WTC11 (cell line): ENCODE data around the gene EVC. TPM values are rescaled to one million over a fixed set of nuclear protein-coding genes. Genes with fewer than 3 reads are reported as not detected.

Experiments used
- ATAC-seq: fragments of 200-7000 bp; cut with Tn5 transposase; 2 replicates; pipeline ENCODE4 v1.10.0; 2021; ENCODE audit warnings: mild to moderate bottlenecking, moderate library complexity
- CTCF ChIA-PET: fragments of 300-600 bp; sonication (Branson Sonifier 250); formaldehyde crosslinking; loops from one replicate; lab custom pipeline; 2021; ENCODE audit warnings: antibody characterized with exemption; lab: Charles Lee
- POLR2A ChIA-PET: fragments of 350-600 bp; sonication (Branson Sonifier 250); formaldehyde crosslinking; loops from one replicate; lab custom pipeline; 2021; ENCODE audit warnings: antibody characterized with exemption; lab: Charles Lee
- DNase-seq: peaks from one replicate; pipeline ENCODE4 v3.0.0; 2021; ENCODE audit warnings: low spot score
- H3K27ac Mint-ChIP-seq: 2 replicates; pipeline ENCODE4 v1.8.0; 2021; ENCODE audit warnings: mixed read lengths
- H3K27me3 Mint-ChIP-seq: 2 replicates; pipeline ENCODE4 v1.8.0; 2021; ENCODE audit warnings: low read depth, mild to moderate bottlenecking, moderate library complexity, mixed read lengths
- H3K36me3 Mint-ChIP-seq: 2 replicates; pipeline ENCODE4 v1.8.0; 2021; ENCODE audit warnings: mixed read lengths
- H3K4me1 Mint-ChIP-seq: 2 replicates; pipeline ENCODE4 v1.8.0; 2022; ENCODE audit warnings: mixed read lengths
- H3K4me3 Mint-ChIP-seq: 2 replicates; pipeline ENCODE4 v1.8.0; 2021; ENCODE audit warnings: mild to moderate bottlenecking, moderate library complexity, mixed read lengths
- H3K9me3 Mint-ChIP-seq: 2 replicates; pipeline ENCODE4 v1.8.0; 2021; ENCODE audit warnings: mixed read lengths
- ELF4 ChIP-seq: sonication (generic); formaldehyde crosslinking; IDR thresholded peaks from 2 replicates; pipeline ENCODE4 v1.8.1; 2022; ENCODE audit warnings: low read depth, mild to moderate bottlenecking, moderate library complexity, missing genetic modification reagents
- ESRRA ChIP-seq: sonication (generic); formaldehyde crosslinking; IDR thresholded peaks from 2 replicates; pipeline ENCODE4 v1.8.1; 2022; ENCODE audit warnings: mild to moderate bottlenecking, missing genetic modification reagents, borderline replicate concordance
- FOXP1 ChIP-seq: sonication (generic); formaldehyde crosslinking; IDR thresholded peaks from 2 replicates; pipeline ENCODE4 v1.8.0; 2022; ENCODE audit warnings: missing genetic modification reagents, mild to moderate bottlenecking, moderate library complexity, borderline replicate concordance
- GABPB1 ChIP-seq: sonication (generic); formaldehyde crosslinking; IDR thresholded peaks from 2 replicates; pipeline ENCODE4 v1.8.1; 2023; ENCODE audit warnings: mild to moderate bottlenecking, missing genetic modification reagents
- KAT7 ChIP-seq: sonication (generic); formaldehyde crosslinking; IDR thresholded peaks from 2 replicates; pipeline ENCODE4 v1.8.1; 2023; ENCODE audit warnings: missing genetic modification reagents, mild to moderate bottlenecking, borderline replicate concordance
- MXD4 ChIP-seq: fragments of 250-450 bp; sonication (Bioruptor Pico); IDR thresholded peaks from 2 replicates; pipeline ENCODE4 v1.8.0; 2021; ENCODE audit warnings: mild to moderate bottlenecking, moderate library complexity, borderline replicate concordance
- NFYB ChIP-seq: sonication (generic); formaldehyde crosslinking; conservative IDR thresholded peaks from 2 replicates; pipeline ENCODE4 v1.8.0; 2022; ENCODE audit warnings: low read depth, missing genetic modification reagents
- SMAD4 ChIP-seq: sonication (generic); formaldehyde crosslinking; IDR thresholded peaks from 2 replicates; pipeline ENCODE4 v1.8.0; 2022; ENCODE audit warnings: mild to moderate bottlenecking, missing genetic modification reagents
- TCF7 ChIP-seq: sonication (generic); formaldehyde crosslinking; IDR thresholded peaks from 2 replicates; pipeline ENCODE4 v1.8.0; 2022; ENCODE audit warnings: mild to moderate bottlenecking, low read depth, missing genetic modification reagents, moderate library complexity
- ZNF232 ChIP-seq: sonication (generic); formaldehyde crosslinking; IDR thresholded peaks from 2 replicates; pipeline ENCODE4 v1.8.0; 2022; ENCODE audit warnings: mild to moderate bottlenecking, missing genetic modification reagents
- ZNF317 ChIP-seq: sonication (generic); formaldehyde crosslinking; IDR thresholded peaks from 2 replicates; pipeline ENCODE4 v1.8.1; 2023; ENCODE audit warnings: low read depth, mild to moderate bottlenecking, moderate library complexity, missing genetic modification reagents, borderline replicate concordance
- ZNF396 ChIP-seq: fragments of 250-450 bp; sonication (Bioruptor Pico); IDR thresholded peaks from 2 replicates; pipeline ENCODE4 v1.8.0; 2021; ENCODE audit warnings: mild to moderate bottlenecking, moderate library complexity, borderline replicate concordance
- ZNF416 ChIP-seq: fragments of 250-450 bp; sonication (Bioruptor Pico); IDR thresholded peaks from 2 replicates; pipeline ENCODE4 v1.9.0; 2021; ENCODE audit warnings: mild to moderate bottlenecking, inconsistent platforms
- ZNF423 ChIP-seq: fragments of 250-450 bp; sonication (Bioruptor Pico); IDR thresholded peaks from 2 replicates; pipeline ENCODE4 v2.1.2; 2022; ENCODE audit warnings: mild to moderate bottlenecking, moderate library complexity
- total RNA-seq: library from RNA; stranded (reverse); gene quantifications from 3 replicates; pipeline ENCODE4 v1.2.3, GENCODE V29; 2021
- TF ChIP-seq, protein P1 (sequence below): sonication (generic); formaldehyde crosslinking; IDR thresholded peaks from 2 replicates; pipeline ENCODE4 v1.8.0; 2022; ENCODE audit warnings: mild to moderate bottlenecking, missing genetic modification reagents
- TF ChIP-seq, protein P2 (sequence below): fragments of 250-450 bp; sonication (Bioruptor Pico); IDR thresholded peaks from 2 replicates; pipeline ENCODE4 v1.9.0; 2021; ENCODE audit warnings: mild to moderate bottlenecking
- TF ChIP-seq, protein P3 (sequence below): fragments of 250-450 bp; sonication (Bioruptor Pico); IDR thresholded peaks from 2 replicates; pipeline ENCODE4 v1.8.0; 2021; ENCODE audit warnings: mild to moderate bottlenecking
- TF ChIP-seq, protein P4 (sequence below): fragments of 250-450 bp; sonication (Bioruptor Pico); conservative IDR thresholded peaks from 2 replicates; pipeline ENCODE4 v1.9.0; 2021; ENCODE audit warnings: mild to moderate bottlenecking
- TF ChIP-seq, protein P5 (sequence below): sonication (generic); formaldehyde crosslinking; IDR thresholded peaks from 2 replicates; pipeline ENCODE4 v1.8.1; 2022; ENCODE audit warnings: low read depth, mild to moderate bottlenecking, moderate library complexity, missing genetic modification reagents, borderline replicate concordance
- TF ChIP-seq, protein P6 (sequence below): sonication (generic); formaldehyde crosslinking; IDR thresholded peaks from 2 replicates; pipeline ENCODE4 v1.8.1; 2023; ENCODE audit warnings: mild to moderate bottlenecking, missing genetic modification reagents, borderline replicate concordance
- TF ChIP-seq, protein P7 (sequence below): sonication (generic); formaldehyde crosslinking; IDR thresholded peaks from 2 replicates; pipeline ENCODE4 v1.8.0; 2022; ENCODE audit warnings: mild to moderate bottlenecking, missing genetic modification reagents

The EVC gene
- total RNA-seq, 1 experiment from 2014 or later, result 12.5 TPM

DNA sequence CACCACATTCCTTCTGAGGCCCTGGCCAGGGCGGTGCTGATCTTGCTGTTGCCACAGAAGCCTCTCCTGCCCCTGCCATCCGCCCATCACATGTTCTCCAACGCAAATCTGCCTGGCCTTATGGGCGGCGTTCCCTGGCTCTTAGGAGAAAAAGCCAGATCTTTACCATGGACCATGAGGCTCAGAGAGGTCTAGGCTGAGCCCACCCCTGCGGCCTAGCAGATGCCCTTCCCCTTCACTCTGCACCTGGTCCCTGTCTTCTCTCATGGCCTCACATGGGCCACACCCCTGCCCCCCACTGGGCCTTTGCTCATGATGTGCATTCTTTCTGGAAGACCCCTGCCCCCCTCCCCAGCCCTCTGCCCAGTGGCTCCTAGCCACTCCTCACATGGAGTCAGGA is 103.4 kb downstream of the EVC start:
- ChIA-PET POLR2A (no interaction called here), CTCF (no interaction called here)
- no peaks in the 10 kb centered on the region for H3K9me3 Mint-ChIP-seq
- DNase-seq (no peak), ATAC-seq (no peak)
- H3K27ac Mint-ChIP-seq, result no peak overlapping the region
- H3K27me3 Mint-ChIP-seq, result no peaks in the 10 kb centered on the region
- TF ChIP-seq NFYB (CRISPR knock-in tag) (no peak), ZNF416 (CRISPR knock-in tag) (no peak), ZNF396 (no peak), GABPB1 (CRISPR knock-in tag) (no peak), SMAD4 (no peak), MXD4 (CRISPR knock-in tag) (no peak)
- TF ChIP-seq, protein P1, sequence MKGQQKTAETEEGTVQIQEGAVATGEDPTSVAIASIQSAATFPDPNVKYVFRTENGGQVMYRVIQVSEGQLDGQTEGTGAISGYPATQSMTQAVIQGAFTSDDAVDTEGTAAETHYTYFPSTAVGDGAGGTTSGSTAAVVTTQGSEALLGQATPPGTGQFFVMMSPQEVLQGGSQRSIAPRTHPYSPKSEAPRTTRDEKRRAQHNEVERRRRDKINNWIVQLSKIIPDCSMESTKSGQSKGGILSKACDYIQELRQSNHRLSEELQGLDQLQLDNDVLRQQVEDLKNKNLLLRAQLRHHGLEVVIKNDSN (CRISPR knock-in tag), result no peak
- TF ChIP-seq, protein P2, sequence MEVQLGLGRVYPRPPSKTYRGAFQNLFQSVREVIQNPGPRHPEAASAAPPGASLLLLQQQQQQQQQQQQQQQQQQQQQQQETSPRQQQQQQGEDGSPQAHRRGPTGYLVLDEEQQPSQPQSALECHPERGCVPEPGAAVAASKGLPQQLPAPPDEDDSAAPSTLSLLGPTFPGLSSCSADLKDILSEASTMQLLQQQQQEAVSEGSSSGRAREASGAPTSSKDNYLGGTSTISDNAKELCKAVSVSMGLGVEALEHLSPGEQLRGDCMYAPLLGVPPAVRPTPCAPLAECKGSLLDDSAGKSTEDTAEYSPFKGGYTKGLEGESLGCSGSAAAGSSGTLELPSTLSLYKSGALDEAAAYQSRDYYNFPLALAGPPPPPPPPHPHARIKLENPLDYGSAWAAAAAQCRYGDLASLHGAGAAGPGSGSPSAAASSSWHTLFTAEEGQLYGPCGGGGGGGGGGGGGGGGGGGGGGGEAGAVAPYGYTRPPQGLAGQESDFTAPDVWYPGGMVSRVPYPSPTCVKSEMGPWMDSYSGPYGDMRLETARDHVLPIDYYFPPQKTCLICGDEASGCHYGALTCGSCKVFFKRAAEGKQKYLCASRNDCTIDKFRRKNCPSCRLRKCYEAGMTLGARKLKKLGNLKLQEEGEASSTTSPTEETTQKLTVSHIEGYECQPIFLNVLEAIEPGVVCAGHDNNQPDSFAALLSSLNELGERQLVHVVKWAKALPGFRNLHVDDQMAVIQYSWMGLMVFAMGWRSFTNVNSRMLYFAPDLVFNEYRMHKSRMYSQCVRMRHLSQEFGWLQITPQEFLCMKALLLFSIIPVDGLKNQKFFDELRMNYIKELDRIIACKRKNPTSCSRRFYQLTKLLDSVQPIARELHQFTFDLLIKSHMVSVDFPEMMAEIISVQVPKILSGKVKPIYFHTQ (CRISPR knock-in tag), result no peak
- TF ChIP-seq, protein P3, sequence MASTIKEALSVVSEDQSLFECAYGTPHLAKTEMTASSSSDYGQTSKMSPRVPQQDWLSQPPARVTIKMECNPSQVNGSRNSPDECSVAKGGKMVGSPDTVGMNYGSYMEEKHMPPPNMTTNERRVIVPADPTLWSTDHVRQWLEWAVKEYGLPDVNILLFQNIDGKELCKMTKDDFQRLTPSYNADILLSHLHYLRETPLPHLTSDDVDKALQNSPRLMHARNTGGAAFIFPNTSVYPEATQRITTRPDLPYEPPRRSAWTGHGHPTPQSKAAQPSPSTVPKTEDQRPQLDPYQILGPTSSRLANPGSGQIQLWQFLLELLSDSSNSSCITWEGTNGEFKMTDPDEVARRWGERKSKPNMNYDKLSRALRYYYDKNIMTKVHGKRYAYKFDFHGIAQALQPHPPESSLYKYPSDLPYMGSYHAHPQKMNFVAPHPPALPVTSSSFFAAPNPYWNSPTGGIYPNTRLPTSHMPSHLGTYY (CRISPR knock-in tag), result no peak
- H3K4me1 Mint-ChIP-seq, result 0 out of 2 replicates have a peak, but pooled peaks cover 6% of the 10 kb centered on the region
- H3K4me3 Mint-ChIP-seq, result no peak overlapping the region
- peaks cover 51% of the 10 kb centered on the region for H3K36me3 Mint-ChIP-seq

DNA sequence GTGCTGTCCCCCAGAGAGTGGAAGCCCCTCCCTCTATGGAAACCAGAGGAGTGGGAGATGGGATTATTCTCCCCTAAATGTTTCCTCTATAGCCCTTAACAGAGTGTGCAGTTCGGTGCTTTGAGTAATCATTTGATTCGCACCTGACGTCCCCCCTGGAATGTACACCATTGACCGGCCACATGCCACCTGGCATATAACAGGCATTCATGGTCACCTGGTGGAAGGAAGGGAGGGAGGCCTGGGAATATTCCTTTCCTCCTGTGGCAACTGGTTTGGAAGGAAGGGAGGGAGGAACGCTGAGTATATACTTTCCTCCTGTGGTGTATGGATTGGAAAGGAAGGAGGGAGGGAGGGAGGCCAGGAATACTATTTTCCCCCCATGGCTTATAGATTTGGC is 104.6 kb downstream of the EVC start:
- Mint-ChIP-seq H3K27ac (no peak overlapping the region), H3K27me3 (no peaks in the 10 kb centered on the region), H3K9me3 (no peaks in the 10 kb centered on the region), H3K4me3 (no peak overlapping the region), H3K4me1 (0 out of 2 replicates have a peak, but pooled peaks cover 6% of the 10 kb centered on the region), H3K36me3 (peaks cover 50% of the 10 kb centered on the region)
- ChIA-PET CTCF (no interaction called here), POLR2A (no interaction called here)
- ATAC-seq (no peak), DNase-seq (no peak)
- TF ChIP-seq ZNF232 (CRISPR knock-in tag) (no peak), FOXP1 (CRISPR knock-in tag) (no peak), ZNF423 (no peak), TCF7 (CRISPR knock-in tag) (no peak), ZNF317 (no peak), KAT7 (no peak), ESRRA (CRISPR knock-in tag) (no peak), ELF4 (CRISPR knock-in tag) (no peak)
- TF ChIP-seq, protein P4, sequence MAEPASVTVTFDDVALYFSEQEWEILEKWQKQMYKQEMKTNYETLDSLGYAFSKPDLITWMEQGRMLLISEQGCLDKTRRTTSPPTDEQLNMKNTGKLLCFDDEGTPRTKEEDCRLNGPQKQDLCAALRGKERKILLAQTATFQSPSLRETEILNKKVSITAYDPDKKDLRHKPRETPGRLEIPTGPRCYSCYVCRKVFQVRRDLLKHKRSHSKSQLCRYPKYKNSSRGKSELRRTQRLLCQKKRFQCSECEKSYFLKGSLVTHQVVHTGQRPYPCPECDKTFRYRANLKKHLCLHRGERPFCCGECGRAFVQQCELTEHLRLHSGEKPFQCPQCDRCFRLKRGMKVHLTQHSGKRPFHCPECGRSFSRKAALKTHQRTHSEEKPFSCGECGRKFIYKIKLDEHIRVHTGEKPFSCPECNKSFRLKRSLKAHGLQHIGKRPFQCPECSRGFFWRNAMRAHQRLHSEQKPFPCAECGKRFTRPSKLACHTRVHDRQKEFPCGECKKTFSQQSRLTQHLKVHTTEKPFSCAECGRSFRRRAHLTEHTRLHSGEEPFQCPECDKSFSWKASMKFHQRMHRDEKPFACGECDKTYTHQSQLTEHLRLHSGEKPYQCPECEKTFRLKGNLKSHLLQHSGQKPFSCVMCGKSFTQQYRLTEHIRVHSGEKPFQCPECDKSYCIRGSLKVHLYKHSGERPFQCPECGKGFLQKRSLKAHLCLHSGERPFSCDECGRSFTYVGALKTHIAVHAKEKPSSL (CRISPR knock-in tag), result no peak
- TF ChIP-seq, protein P5, sequence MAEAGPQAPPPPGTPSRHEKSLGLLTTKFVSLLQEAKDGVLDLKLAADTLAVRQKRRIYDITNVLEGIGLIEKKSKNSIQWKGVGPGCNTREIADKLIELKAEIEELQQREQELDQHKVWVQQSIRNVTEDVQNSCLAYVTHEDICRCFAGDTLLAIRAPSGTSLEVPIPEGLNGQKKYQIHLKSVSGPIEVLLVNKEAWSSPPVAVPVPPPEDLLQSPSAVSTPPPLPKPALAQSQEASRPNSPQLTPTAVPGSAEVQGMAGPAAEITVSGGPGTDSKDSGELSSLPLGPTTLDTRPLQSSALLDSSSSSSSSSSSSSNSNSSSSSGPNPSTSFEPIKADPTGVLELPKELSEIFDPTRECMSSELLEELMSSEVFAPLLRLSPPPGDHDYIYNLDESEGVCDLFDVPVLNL (CRISPR knock-in tag), result no peak
- TF ChIP-seq, protein P6, sequence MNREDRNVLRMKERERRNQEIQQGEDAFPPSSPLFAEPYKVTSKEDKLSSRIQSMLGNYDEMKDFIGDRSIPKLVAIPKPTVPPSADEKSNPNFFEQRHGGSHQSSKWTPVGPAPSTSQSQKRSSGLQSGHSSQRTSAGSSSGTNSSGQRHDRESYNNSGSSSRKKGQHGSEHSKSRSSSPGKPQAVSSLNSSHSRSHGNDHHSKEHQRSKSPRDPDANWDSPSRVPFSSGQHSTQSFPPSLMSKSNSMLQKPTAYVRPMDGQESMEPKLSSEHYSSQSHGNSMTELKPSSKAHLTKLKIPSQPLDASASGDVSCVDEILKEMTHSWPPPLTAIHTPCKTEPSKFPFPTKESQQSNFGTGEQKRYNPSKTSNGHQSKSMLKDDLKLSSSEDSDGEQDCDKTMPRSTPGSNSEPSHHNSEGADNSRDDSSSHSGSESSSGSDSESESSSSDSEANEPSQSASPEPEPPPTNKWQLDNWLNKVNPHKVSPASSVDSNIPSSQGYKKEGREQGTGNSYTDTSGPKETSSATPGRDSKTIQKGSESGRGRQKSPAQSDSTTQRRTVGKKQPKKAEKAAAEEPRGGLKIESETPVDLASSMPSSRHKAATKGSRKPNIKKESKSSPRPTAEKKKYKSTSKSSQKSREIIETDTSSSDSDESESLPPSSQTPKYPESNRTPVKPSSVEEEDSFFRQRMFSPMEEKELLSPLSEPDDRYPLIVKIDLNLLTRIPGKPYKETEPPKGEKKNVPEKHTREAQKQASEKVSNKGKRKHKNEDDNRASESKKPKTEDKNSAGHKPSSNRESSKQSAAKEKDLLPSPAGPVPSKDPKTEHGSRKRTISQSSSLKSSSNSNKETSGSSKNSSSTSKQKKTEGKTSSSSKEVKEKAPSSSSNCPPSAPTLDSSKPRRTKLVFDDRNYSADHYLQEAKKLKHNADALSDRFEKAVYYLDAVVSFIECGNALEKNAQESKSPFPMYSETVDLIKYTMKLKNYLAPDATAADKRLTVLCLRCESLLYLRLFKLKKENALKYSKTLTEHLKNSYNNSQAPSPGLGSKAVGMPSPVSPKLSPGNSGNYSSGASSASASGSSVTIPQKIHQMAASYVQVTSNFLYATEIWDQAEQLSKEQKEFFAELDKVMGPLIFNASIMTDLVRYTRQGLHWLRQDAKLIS (CRISPR knock-in tag), result no peak
- TF ChIP-seq, protein P3 (CRISPR knock-in tag), result no peak
- TF ChIP-seq, protein P7, sequence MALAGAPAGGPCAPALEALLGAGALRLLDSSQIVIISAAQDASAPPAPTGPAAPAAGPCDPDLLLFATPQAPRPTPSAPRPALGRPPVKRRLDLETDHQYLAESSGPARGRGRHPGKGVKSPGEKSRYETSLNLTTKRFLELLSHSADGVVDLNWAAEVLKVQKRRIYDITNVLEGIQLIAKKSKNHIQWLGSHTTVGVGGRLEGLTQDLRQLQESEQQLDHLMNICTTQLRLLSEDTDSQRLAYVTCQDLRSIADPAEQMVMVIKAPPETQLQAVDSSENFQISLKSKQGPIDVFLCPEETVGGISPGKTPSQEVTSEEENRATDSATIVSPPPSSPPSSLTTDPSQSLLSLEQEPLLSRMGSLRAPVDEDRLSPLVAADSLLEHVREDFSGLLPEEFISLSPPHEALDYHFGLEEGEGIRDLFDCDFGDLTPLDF (CRISPR knock-in tag), result no peak
